Pulmonary artery endothelial cell (primary cell): ENCODE data around the gene PLPPR1. TPM values are rescaled to one million over a fixed set of nuclear protein-coding genes. Genes with fewer than 3 reads are reported as not detected.

Experiments used
- DNase-seq: peaks from one replicate; pipeline ENCODE4 v3.0.0-alpha.2; 2011; ENCODE audit warnings: low read depth, low spot score
- total RNA-seq: library from RNA; depleted of rRNA; stranded (reverse); fragments of >200 nt; gene quantifications from 2 replicates; pipeline ENCODE4 v1.2.3, GENCODE V29; 2014

PLPPR1 gene
- total RNA-seq, 1 donor from 2014 or later = 0.26 TPM

- no peak for DNase-seq
Measured at GRCh38 chr9:101336091-101336490, 307.6 kb downstream of the PLPPR1 start.

- no peak for DNase-seq
Measured at GRCh38 chr9:101337237-101337636, 308.7 kb downstream of the PLPPR1 start.

GRCh38 chr9:101341958-101342357 lies 313.4 kb downstream of the PLPPR1 start:
- no peak for DNase-seq

DNA sequence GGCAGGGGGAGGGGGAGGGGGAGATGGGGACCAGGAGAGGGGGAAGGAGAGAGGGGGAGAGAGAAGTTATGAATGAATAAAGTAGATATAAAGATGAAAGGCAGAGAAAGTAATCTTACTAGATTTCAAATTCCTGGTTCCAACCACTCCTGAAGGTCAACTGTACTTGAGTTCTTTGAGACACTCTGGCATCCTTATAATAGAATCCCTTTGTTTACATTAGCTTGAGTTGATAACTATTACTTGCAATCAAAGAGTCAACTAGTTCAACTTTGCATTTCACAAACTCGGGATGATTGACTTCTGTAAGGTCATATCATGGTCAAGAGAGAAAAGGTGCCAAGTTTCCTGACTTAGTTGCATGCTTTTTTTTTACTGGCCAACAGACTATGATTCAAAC lies 314.1 kb downstream of the PLPPR1 start:
- no peak for DNase-seq

DNA sequence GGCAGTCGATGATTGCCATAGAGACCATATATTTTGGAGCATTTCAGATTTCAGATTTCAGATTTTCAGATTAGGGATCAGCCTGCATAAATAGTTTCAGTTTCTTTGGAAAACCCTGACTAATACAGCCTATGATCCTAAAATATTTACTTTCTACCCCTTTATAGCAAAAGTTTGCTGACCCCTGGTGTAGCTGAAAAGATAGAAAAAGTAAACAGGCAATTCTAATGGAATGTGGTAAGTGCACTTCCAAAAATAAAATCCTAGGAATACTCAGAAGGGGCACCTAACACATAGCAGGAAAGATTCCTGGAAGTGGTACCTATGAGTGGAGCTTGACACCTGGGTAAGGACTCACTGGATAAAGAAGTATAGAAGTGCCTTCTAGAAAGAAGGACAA lies 321.8 kb downstream of the PLPPR1 start:
- DNase-seq = no peak

- no peak for DNase-seq
Measured at GRCh38 chr9:101352892-101353463, 324.5 kb downstream of the PLPPR1 start.

DNA sequence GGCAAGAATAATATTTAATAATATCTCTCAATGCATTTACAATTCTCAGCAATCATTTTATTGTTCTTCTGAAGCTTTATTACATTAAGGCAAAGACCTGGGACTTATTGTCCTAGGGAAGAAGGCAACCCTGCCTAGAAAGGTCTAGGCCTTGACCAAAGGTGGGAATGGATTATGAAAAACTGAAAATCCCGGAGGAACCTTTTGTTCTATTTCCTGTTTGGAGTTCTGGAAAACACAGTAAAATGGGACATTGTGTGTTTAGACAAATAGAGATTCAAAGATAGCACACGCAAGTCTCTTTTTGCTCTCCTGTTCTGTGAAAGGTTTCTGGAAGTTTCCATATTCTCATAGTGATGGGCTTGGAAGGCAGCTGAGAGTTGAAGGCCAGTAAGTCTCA lies 325.2 kb downstream of the PLPPR1 start:
- DNase-seq = no peak

DNA sequence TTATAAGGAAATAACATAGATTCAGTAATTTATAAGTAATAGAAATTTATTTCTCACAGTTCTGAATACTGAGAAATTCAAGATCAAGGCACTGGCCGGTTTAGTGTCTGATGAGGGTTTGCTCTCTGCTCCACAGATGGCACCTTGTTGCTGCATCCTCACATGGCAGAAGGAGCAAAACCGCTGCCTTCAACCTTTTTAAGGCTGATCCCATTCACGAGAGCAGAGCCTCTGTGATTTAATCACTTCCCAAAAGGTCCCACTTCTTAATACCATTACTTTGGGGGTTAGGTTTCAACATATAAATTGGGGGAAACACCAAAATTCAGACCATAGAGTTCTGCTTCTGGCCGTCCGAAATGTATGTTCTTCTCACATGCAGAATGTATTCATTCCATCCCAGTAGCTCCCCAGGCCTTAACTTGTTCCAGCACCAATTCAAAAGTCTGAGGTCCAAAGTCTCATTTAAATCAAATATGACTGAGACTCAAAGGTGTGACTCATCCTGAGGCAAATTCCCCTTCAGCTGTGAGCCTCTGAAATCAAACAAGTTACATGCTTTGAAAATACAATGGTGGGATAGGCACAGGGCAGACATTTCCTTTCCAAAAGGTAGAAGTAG lies 325.7 kb downstream of the PLPPR1 start:
- DNase-seq = no peak

- no peak for DNase-seq
Measured at GRCh38 chr9:101354765-101355708, 326.5 kb downstream of the PLPPR1 start.

DNA sequence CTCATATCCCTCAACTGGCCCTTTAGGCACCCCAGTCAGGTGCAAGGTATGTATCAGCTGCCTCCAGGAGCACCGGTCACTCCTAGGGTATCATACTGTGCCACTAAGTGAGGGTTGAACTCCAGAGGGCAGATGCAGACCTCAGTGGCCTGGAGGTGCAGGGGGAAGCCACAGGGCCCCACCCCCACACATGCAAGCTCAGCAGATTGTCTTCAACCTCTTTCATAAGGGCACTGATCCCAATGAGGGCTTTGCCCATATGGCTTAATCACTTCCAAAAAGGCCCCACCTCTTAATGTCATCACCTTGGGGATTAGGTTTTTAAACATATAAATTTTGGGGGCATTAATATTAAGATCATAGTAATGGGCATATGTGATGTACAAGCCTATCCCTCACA lies 328.1 kb downstream of the PLPPR1 start:
- no peak for DNase-seq

GRCh38 chr9:101359679-101360078 lies 331.2 kb downstream of the PLPPR1 start:
- no peak for DNase-seq

DNA sequence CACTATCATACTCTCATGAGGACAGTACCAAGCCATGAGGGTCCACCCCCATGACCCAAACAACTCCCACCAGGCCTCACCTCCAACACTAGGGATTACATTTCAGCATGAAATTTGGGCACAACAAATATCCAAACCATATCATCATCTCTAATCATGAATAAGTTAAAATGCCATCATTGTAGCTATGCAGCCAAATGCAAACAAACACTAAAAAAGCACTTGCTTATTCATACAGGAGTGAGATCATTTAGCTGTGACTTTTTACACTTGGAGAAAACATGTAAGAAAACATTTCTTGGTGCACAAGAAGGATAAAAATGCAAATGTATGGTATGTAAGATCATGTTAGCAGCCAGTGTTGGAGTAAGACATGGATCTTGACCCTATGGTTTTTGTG lies 332.1 kb downstream of the PLPPR1 start:
- DNase-seq = no peak

DNA sequence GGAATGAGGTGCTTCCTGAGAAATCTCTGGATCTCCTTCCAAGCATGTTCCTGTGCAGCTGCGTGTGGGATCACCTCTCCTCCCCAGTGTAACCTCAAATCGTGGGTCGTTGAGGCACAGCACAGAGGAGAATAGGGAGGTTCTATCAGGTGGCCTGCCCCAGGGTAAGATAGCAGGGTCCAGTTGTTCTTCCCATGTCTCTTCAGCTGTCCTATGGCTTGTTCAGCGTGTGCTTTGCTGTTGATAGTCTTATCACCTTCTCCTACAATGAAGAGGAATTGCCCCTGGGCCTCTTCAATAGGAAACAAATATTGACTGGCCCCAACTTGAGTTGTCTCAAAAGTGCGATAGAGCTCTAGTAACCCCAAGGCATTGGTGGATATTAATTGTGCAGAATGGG lies 333.9 kb downstream of the PLPPR1 start:
- no peak for DNase-seq

DNA sequence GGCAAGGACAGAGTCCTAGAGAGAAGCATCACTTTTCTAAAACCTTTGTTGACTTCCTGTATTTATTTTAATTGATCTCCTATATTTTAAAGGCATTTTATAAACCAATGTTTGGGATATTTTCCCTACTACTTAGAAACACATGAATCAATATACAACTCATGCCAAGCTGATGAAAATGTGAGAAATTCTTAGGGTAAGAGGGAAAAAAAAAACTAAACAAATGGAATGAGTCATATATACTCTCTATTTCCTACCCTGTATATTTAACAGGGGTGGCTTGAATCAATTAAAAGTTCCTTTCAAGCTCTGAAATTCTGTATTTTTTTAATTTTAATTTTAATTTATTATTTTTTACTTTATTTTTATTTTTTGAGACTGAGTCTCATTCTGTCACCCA lies 336.7 kb downstream of the PLPPR1 start:
- no peak for DNase-seq

DNA sequence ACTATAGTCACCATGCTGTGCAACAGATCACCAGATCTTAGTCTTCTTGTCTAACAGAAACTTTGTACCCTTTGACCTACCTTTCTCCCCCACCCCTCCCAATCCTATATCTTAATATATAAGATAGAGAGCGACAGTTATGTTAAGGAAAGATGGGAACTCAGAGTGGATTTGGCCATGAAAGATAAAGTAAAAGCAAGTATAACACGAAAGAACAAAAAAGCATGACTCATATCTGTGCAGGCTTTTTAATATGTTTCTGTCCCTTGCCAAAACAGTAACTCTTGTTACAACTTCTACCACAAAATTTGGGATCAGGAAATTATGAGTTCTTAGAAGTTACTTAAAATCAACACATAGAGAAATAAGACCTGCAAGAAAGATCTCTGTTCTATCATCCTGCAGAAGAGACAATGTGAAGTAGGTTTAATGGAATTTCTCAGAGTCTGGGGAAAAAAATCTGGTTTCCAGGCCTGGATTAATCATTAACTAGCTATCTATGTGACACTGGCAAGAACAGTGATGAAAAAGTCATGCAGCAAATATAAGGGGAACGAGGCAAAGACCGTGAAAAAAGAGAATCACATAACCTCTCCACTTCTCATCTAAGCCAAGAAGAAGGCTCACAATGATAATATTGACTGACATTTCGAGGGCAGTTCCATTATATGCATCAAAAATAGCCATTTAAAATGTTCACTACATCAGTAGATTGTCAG lies 337.7 kb downstream of the PLPPR1 start:
- DNase-seq = no peak

GRCh38 chr9:101367323-101367722 lies 338.8 kb downstream of the PLPPR1 start:
- DNase-seq = no peak

- DNase-seq = no peak
Measured at GRCh38 chr9:101369286-101369685, 340.8 kb downstream of the PLPPR1 start.

- no peak for DNase-seq
Measured at GRCh38 chr9:101369884-101370531, 341.5 kb downstream of the PLPPR1 start.

GRCh38 chr9:101371813-101372212 lies 343.3 kb downstream of the PLPPR1 start:
- DNase-seq = no peak

GRCh38 chr9:101372327-101373118 lies 344.0 kb downstream of the PLPPR1 start:
- no peak for DNase-seq
